ENCODE measurements around the gene CDH23. TPM values are rescaled to one million over a fixed set of nuclear protein-coding genes. Genes with fewer than 3 reads are reported as not detected.

CDH23 gene
- total and polyA plus RNA-seq, 2 of the 8 experiments (the other 6 are each of a cell fraction or from before 2014, with no cell fraction given) = 1.9 to 4.9 TPM

- TF ChIP-seq ATF3 (IDR thresholded peaks at IDR 0.05; ENCODE audit: insufficient read depth, low read depth, low read length) (no peak), ATF2 (IDR thresholded peaks at IDR 0.05; ENCODE audit: low read length) (no peak), SIN3A (conservative IDR thresholded peaks at IDR 0.05 in 1 of 2, IDR thresholded peaks at IDR 0.05 in 1 of 2; ENCODE audit: low read depth in 1 of 2, low read length in 2 of 2) (no peak), HDAC6 (IDR thresholded peaks at IDR 0.05; ENCODE audit: low read depth, low read length) (no peak), TAF7 (optimal IDR thresholded peaks at IDR 0.05; ENCODE audit: borderline replicate concordance, low read depth, low read length) (no peak), TAF1 (IDR thresholded peaks at IDR 0.05; ENCODE audit: low read depth, low read length) (no peak), CBX8 (IDR thresholded peaks at IDR 0.05; ENCODE audit: borderline replicate concordance, low read depth, low read length) (no peak)
Observed at GRCh38 chr10:71782917-71783490, 386.3 kb downstream of the CDH23 start (continued).
